H9 (cell line): ENCODE results near the gene CDK16. TPM values are rescaled to one million over a fixed set of nuclear protein-coding genes. Genes with fewer than 3 reads are reported as not detected.

Experiments
- DNase-seq: peaks from one replicate; pipeline ENCODE4 v3.0.0-alpha.2; 2017
- H2AFZ ChIP-seq: one replicate; pipeline ENCODE4 v1.6.1; 2013; ENCODE audit warnings: mild to moderate bottlenecking, low read length, control low read depth, moderate library complexity
- H2AK5ac ChIP-seq: 2 replicates; pipeline ENCODE4 v1.6.1; 2013; ENCODE audit warnings: low read length, control low read depth, mixed read lengths; ENCODE audit not compliant: insufficient read length
- H2BK120ac ChIP-seq: one replicate; pipeline ENCODE4 v1.6.1; 2013; ENCODE audit warnings: low read depth, mild to moderate bottlenecking, low read length, control low read depth, inconsistent platforms; ENCODE audit not compliant: poor library complexity, severe bottlenecking
- H2BK12ac ChIP-seq: 2 replicates; pipeline ENCODE4 v1.6.1; 2013; ENCODE audit warnings: low read length, control low read depth, mixed read lengths, low read depth; ENCODE audit not compliant: insufficient read length
- H2BK15ac ChIP-seq: 2 replicates; pipeline ENCODE4 v1.6.1; 2013; ENCODE audit warnings: low read depth, low read length, control low read depth
- H2BK20ac ChIP-seq: one replicate; pipeline ENCODE4 v1.6.1; 2013; ENCODE audit warnings: low read depth, mild to moderate bottlenecking, low read length, control low read depth, inconsistent platforms; ENCODE audit not compliant: poor library complexity, severe bottlenecking
- H2BK5ac ChIP-seq: 2 replicates; pipeline ENCODE4 v1.6.1; 2013; ENCODE audit warnings: low read length, control low read depth, mixed read lengths; ENCODE audit not compliant: insufficient read length
- H3K14ac ChIP-seq: 2 replicates; pipeline ENCODE4 v1.6.1; 2013; ENCODE audit warnings: low read length, control low read depth; ENCODE audit not compliant: insufficient read depth
- H3K18ac ChIP-seq: 2 replicates; pipeline ENCODE4 v1.6.1; 2013; ENCODE audit warnings: low read depth, mild to moderate bottlenecking, mixed read lengths, low read length, control low read depth; ENCODE audit not compliant: insufficient read length
- H3K23ac ChIP-seq: 2 replicates; pipeline ENCODE4 v1.6.1; 2013; ENCODE audit warnings: low read length, control low read depth, mixed read lengths, low read depth; ENCODE audit not compliant: insufficient read length
- H3K23me2 ChIP-seq: 2 replicates; pipeline ENCODE4 v1.6.1; 2013; ENCODE audit warnings: low read depth, mild to moderate bottlenecking, mixed read lengths, low read length, control low read depth; ENCODE audit not compliant: insufficient read length, poor library complexity, severe bottlenecking
- H3K27ac ChIP-seq: 2 replicates; pipeline ENCODE4 v1.5.1; 2013; ENCODE audit warnings: low read length, control low read depth, mixed read lengths, low read depth; ENCODE audit not compliant: insufficient read length
- H3K27me3 ChIP-seq: 2 replicates; pipeline ENCODE4 v1.6.1; 2013; ENCODE audit warnings: low read length, control low read depth, inconsistent platforms; ENCODE audit not compliant: insufficient read depth
- H3K4ac ChIP-seq: 2 replicates; pipeline ENCODE4 v1.6.1; 2013; ENCODE audit warnings: low read depth, mild to moderate bottlenecking, control low read depth, inconsistent platforms, low read length, moderate library complexity
- H3K4me1 ChIP-seq: 2 replicates; pipeline ENCODE4 v1.6.1; 2013; ENCODE audit warnings: low read length, control low read depth, inconsistent platforms; ENCODE audit not compliant: insufficient read depth
- H3K4me2 ChIP-seq: 2 replicates; pipeline ENCODE4 v1.6.1; 2013; ENCODE audit warnings: low read length, control low read depth, mixed read lengths; ENCODE audit not compliant: insufficient read length, insufficient read depth
- H3K56ac ChIP-seq: 2 replicates; pipeline ENCODE4 v1.6.1; 2013; ENCODE audit warnings: low read depth, mild to moderate bottlenecking, mixed read lengths, low read length, control low read depth; ENCODE audit not compliant: insufficient read length
- H3K79me1 ChIP-seq: 2 replicates; pipeline ENCODE4 v1.6.1; 2013; ENCODE audit warnings: low read depth, mild to moderate bottlenecking, moderate library complexity, low read length, control low read depth, inconsistent platforms; ENCODE audit not compliant: insufficient read depth, poor library complexity, severe bottlenecking
- H3K79me2 ChIP-seq: 2 replicates; pipeline ENCODE4 v1.6.1; 2013; ENCODE audit warnings: low read length, control low read depth, inconsistent platforms; ENCODE audit not compliant: insufficient read depth
- H3K9ac ChIP-seq: 2 replicates; pipeline ENCODE4 v1.6.1; 2013; ENCODE audit warnings: low read length, control low read depth, mixed read lengths; ENCODE audit not compliant: insufficient read length; ENCODE audit errors: extremely low read depth
- H3K9me3 ChIP-seq: one replicate; pipeline ENCODE4 v1.6.1; 2013; ENCODE audit warnings: low read depth, low read length, inconsistent platforms; ENCODE audit not compliant: control insufficient read depth
- H3T11ph ChIP-seq: one replicate; pipeline ENCODE4 v1.6.1; 2013; ENCODE audit warnings: mild to moderate bottlenecking, low read length, control low read depth, inconsistent platforms
- H4K20me1 ChIP-seq: one replicate; pipeline ENCODE4 v1.6.1; 2013; ENCODE audit not compliant: control insufficient read depth, insufficient read length, insufficient read depth
- H4K5ac ChIP-seq: 2 replicates; pipeline ENCODE4 v1.6.1; 2013; ENCODE audit warnings: low read depth, mild to moderate bottlenecking, mixed read lengths, low read length, control low read depth; ENCODE audit not compliant: insufficient read length
- H4K8ac ChIP-seq: replicated peaks from 2 replicates; pipeline ENCODE4 v1.6.1; 2013; ENCODE audit warnings: low read length, control low read depth, mixed read lengths, low read depth; ENCODE audit not compliant: insufficient read length
- H4K91ac ChIP-seq: 2 replicates; pipeline ENCODE4 v1.6.1; 2013; ENCODE audit warnings: low read depth, mild to moderate bottlenecking, moderate library complexity, mixed read lengths, low read length, control low read depth; ENCODE audit not compliant: insufficient read length
- H3K27ac Mint-ChIP-seq, 3 experiments: 2 replicates in 2 of 3; 3 replicates in 1 of 3; pipeline ENCODE4 v1.8.0; 2020 to 2021; ENCODE audit warnings: mixed read lengths in 3 of 3, mild to moderate bottlenecking in 1 of 3, moderate library complexity in 1 of 3
- H3K27me3 Mint-ChIP-seq: 2 replicates; pipeline ENCODE4 v1.8.0; 2021; ENCODE audit warnings: low read depth, mild to moderate bottlenecking, moderate library complexity, mixed read lengths
- H3K36me3 Mint-ChIP-seq, 3 experiments: 2 replicates in 2 of 3; 3 replicates in 1 of 3; pipeline ENCODE4 v1.8.0; 2020 to 2021; ENCODE audit warnings: low read depth in 3 of 3, mixed read lengths in 3 of 3; ENCODE audit not compliant: insufficient read depth in 1 of 3
- H3K4me1 Mint-ChIP-seq, 2 experiments: 2 replicates each; pipeline ENCODE4 v1.8.0; 2020; ENCODE audit warnings: mixed read lengths in 2 of 2
- H3K4me3 Mint-ChIP-seq, 2 experiments: 2 replicates in 1 of 2; 3 replicates in 1 of 2; pipeline ENCODE4 v1.8.0; 2020 to 2021; ENCODE audit warnings: mild to moderate bottlenecking in 2 of 2, mixed read lengths in 2 of 2, moderate library complexity in 1 of 2
- H3K9me3 Mint-ChIP-seq, 2 experiments: 2 replicates in 1 of 2; 3 replicates in 1 of 2; pipeline ENCODE4 v1.8.0; 2020; ENCODE audit warnings: mild to moderate bottlenecking in 2 of 2, mixed read lengths in 2 of 2, moderate library complexity in 1 of 2
- CTCF ChIP-seq: fragments of 200-600 bp; sonication (generic); conservative IDR thresholded peaks from 3 replicates; pipeline ENCODE4 v1.8.0; 2021; ENCODE audit warnings: antibody characterized with exemption, mild to moderate bottlenecking
- WGBS: extraction: QIAGEN DNeasy Blood & Tissue Kit; methylation state at CpG from one replicate; pipeline ENCODE4 v1.1.7; 2013; ENCODE audit warnings: missing lambda C conversion rate, low lambda C conversion rate, mixed read lengths; ENCODE audit not compliant: insufficient read length; ENCODE audit errors: extremely low coverage; 5-methylcytosine and 5-hydroxymethylcytosine counted together
- total RNA-seq: library from RNA; stranded (reverse); gene quantifications from 2 replicates; pipeline ENCODE4 v1.2.1, GENCODE V29; 2021

CDK16 gene
- total RNA-seq, 1 experiment from 2014 or later = 226 TPM

GRCh38 chrX:47278691-47279090 is 60.2 kb downstream of the CDK16 start:
- H3K4ac ChIP-seq = no peak overlapping the region
- no peak overlapping the region for H4K8ac ChIP-seq
- no peaks in the 10 kb centered on the region for H3K4me1 ChIP-seq
- no peaks in the 10 kb centered on the region for H4K20me1 ChIP-seq
- no peaks in the 10 kb centered on the region for H3K79me1 ChIP-seq
- H3K9me3 ChIP-seq = no peaks in the 10 kb centered on the region
- H3T11ph ChIP-seq = no peak overlapping the region
- H3K23me2 ChIP-seq = no peaks in the 10 kb centered on the region
- no peak overlapping the region for H2BK120ac ChIP-seq
- peaks cover 42 to 62% of the 10 kb centered on the region in 2 experiments for H3K9me3 Mint-ChIP-seq
- H3K27ac ChIP-seq = no peak overlapping the region
- H3K27me3 ChIP-seq = no peaks in the 10 kb centered on the region
- H2AFZ ChIP-seq = no peak overlapping the region
- no peak overlapping the region for H4K91ac ChIP-seq
- no peaks in the 10 kb centered on the region; a peak in 1 of 7 replicates for H3K36me3 Mint-ChIP-seq
- WGBS = no CpG with 5 or more reads among the region's 2 CpGs
- H3K18ac ChIP-seq = no peak overlapping the region
- no peak overlapping the region for H3K14ac ChIP-seq
- no peak overlapping the region for H2AK5ac ChIP-seq
- H3K4me3 Mint-ChIP-seq = no peak overlapping the region
- peaks cover 1% of the 10 kb centered on the region; the same call in 1 of the 2 replicates for H3K27me3 Mint-ChIP-seq
- no peaks in the 10 kb centered on the region for H3K4me1 Mint-ChIP-seq
- DNase-seq = no peak
- TF ChIP-seq CTCF = no peak
- H2BK12ac ChIP-seq = no peak overlapping the region
- H3K56ac ChIP-seq = no peak overlapping the region
- H2BK15ac ChIP-seq = no peak overlapping the region
- H2BK20ac ChIP-seq = no peak overlapping the region
- no peak overlapping the region for H3K9ac ChIP-seq
- no peak overlapping the region for H3K27ac Mint-ChIP-seq
- H3K4me2 ChIP-seq = no peak overlapping the region
- H3K23ac ChIP-seq = no peak overlapping the region
- no peak overlapping the region for H2BK5ac ChIP-seq
- no peak overlapping the region for H4K5ac ChIP-seq
- no peaks in the 10 kb centered on the region for H3K79me2 ChIP-seq

Other genes starting within 250 kb of the CDK16 start
- 0.20 TPM in 1 of 2 replicates, not detected in the other for gene RGN, start 140.2 kb upstream of the CDK16 start, total RNA-seq
- 98.5 and 100 TPM in 2 replicates for gene NDUFB11, start 74.0 kb upstream of the CDK16 start, total RNA-seq
- gene RBM10, start 73.5 kb upstream of the CDK16 start, total RNA-seq = 55.8 and 57.3 TPM in 2 replicates
- gene UBA1, start 24.9 kb upstream of the CDK16 start, total RNA-seq = 421 and 427 TPM in 2 replicates
- gene USP11, start 14.3 kb downstream of the CDK16 start, total RNA-seq = 150 and 153 TPM in 2 replicates
- gene ZNF157, start 151.9 kb downstream of the CDK16 start, total RNA-seq = 0.81 TPM in 2 replicates